HG03025 (cell line): ENCODE results near the gene FOXL3.

Experiments used
- ATAC-seq: cut with Tn5 transposase; IDR thresholded peaks from one replicate; pipeline ENCODE4 v1.9.1; 2021; ENCODE audit warnings: mild to moderate bottlenecking, moderate library complexity; ENCODE audit not compliant: unreplicated experiment, low FRiP score

Gene FOXL3

GRCh38 chr7:265998-266850 lies 23.7 kb upstream of the FOXL3 start:
- ATAC-seq = no peak

GRCh38 chr7:266851-267840 lies 22.8 kb upstream of the FOXL3 start:
- ATAC-seq = no peak

GRCh38 chr7:268991-269390 lies 21.0 kb upstream of the FOXL3 start:
- ATAC-seq = no peak

- no peak for ATAC-seq
These were observed 20.2 kb upstream of the FOXL3 start for GRCh38 chr7:269721-270120.

- ATAC-seq = no peak
These were observed 19.5 kb upstream of the FOXL3 start for GRCh38 chr7:270351-270983.

GRCh38 chr7:271266-272107 lies 18.5 kb upstream of the FOXL3 start:
- no peak for ATAC-seq

- no peak for ATAC-seq
These were observed 17.8 kb upstream of the FOXL3 start for GRCh38 chr7:272108-272615.

DNA sequence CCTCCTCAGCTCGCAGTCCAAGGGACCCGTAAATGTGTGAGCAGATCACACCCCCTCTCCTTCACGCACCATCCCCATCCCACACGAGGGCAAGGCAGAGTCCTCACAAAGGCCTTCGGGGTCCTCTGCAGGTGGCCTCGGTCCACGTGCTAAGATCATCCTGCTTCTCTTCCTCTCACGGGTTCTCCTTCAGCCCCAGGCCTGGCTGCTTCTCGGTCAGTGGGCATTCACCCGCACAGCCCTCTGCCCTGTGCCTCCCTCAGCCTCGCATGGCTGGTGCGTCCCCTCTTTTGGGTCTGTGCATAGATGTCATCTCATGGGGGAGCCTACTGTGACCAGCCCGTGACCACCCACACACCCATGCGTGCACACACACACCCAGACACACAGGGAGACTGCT lies 17.3 kb upstream of the FOXL3 start:
- no peak for ATAC-seq

DNA sequence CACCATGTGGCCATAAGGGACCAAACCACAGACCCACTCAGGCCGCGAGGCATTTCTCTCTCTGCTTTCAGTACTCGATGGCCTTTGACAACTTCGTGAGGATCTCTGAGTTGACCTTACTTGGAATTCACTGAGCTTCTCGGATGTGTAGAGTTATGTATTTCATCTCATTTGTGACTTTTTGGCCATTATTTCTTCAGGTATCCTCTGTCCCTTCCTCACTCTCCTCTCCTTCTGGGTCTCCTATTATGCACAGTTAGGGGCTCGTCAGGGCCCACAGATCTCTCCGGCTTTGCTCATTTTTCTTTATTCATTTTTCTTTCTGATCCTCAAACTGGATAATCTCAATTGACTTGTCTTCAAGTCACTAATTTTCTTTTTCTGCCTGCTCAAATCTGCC lies 16.6 kb upstream of the FOXL3 start:
- ATAC-seq = no peak

DNA sequence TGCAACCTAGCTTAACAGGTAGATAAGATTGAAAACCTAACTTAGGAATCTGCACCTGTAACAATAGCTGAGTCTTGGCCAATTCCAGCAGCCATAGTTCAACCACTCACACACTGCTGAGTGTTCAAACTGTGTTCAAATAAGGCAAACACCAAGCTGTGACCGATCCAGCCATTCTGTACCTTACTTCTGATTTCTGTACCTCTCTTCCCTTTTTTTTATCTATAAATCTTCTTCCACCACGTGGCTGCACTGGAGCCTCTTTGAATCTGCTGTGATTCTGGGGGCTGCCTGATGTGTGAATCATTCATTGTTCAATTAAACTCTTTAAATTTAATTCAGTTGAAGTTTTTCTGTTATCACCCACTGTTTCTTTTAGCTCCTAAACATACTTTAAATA lies 15.7 kb upstream of the FOXL3 start:
- ATAC-seq = no peak

DNA sequence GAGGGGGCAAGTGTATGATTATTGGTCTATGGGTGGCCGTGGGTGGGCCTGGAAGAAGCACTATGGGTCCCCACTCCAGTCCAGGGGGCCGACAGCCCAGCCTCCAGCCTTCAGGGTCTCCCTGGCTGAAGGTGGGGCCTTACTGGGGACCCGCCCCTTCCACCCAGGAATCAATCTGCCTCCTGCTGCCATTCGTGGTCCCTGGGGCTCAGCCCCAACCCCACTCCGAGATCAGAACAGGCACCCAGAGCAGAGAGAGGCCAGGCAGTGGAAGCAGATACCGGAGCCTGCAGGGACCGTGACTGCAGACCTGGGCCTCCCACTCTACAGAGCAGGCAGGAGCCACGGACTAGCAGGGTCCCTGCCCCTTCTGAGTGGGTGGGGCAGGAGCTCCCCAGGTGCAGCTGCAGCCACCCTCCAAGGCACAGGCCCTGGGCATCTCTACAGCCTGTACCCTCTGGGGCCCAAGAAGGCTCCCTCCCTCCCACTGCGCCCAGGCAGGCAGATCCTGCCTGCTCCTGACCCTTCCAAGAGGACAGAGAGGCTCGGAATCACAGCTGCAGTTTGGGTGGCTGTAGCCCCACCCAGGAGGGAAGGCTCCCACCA lies 13.6 kb upstream of the FOXL3 start:
- ATAC-seq = no peak

- no peak for ATAC-seq
These were observed 12.7 kb upstream of the FOXL3 start for GRCh38 chr7:277228-277627.

- no peak for ATAC-seq
These were observed 11.9 kb upstream of the FOXL3 start for GRCh38 chr7:278081-278480.

DNA sequence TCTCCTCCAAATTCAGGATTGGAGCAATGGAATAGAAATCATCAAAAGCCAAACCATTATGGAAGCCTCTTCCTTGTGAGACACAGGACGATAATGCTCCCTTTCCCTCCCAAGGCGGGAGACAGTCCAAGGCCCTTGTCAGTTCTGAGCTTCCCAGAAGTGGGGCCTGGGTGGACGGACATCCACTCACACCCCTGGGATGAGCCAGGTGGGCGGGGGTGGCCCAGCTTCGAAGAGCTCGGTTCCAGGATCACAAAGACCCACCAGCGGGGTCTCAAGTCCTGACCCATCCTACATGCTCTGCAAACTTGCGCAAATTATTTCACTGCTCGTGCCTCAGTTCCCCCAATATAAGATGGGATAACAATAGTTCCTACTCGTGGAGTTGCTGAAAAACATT lies 10.1 kb upstream of the FOXL3 start:
- ATAC-seq = no peak

DNA sequence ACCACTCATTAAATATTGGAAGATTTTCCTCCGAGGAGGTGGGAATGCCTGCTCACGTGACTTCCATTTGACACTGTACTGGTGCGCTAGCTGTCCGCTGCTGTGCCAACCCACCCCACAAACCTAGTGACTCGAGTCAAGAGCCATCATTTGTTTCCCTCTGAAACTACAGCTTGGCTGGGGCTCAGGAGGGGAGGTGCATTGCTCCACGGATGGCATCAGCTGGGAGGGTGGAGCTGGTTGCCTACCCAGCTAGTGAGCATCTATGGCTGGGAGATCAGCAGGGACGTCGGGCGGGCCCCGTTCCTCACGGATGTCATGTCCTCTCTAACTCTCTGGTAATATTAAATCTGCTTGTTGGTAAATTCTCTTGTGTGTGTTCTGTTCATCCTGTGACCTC lies 9.5 kb upstream of the FOXL3 start:
- no peak for ATAC-seq

GRCh38 chr7:281637-282036 lies 8.3 kb upstream of the FOXL3 start:
- no peak for ATAC-seq

DNA sequence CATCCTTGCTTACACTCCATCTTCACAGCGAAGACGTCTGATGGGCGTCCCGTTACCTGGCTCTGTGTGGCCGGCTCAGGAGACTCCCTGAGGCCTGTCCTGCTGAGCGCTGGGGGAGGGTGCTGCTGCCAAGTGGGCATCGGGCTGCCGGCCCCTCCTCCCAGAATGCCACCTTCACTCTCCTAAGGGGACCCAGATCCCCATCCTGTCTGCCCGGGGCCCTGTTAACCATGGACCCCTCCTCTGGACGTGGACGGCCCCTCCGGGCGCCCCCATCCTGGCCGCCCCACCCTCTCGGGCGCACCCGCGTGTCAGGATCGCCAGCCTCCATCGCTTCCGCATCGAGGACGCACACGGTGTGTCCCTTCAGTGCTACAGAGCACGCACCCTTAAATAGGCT lies 7.3 kb upstream of the FOXL3 start:
- no peak for ATAC-seq

DNA sequence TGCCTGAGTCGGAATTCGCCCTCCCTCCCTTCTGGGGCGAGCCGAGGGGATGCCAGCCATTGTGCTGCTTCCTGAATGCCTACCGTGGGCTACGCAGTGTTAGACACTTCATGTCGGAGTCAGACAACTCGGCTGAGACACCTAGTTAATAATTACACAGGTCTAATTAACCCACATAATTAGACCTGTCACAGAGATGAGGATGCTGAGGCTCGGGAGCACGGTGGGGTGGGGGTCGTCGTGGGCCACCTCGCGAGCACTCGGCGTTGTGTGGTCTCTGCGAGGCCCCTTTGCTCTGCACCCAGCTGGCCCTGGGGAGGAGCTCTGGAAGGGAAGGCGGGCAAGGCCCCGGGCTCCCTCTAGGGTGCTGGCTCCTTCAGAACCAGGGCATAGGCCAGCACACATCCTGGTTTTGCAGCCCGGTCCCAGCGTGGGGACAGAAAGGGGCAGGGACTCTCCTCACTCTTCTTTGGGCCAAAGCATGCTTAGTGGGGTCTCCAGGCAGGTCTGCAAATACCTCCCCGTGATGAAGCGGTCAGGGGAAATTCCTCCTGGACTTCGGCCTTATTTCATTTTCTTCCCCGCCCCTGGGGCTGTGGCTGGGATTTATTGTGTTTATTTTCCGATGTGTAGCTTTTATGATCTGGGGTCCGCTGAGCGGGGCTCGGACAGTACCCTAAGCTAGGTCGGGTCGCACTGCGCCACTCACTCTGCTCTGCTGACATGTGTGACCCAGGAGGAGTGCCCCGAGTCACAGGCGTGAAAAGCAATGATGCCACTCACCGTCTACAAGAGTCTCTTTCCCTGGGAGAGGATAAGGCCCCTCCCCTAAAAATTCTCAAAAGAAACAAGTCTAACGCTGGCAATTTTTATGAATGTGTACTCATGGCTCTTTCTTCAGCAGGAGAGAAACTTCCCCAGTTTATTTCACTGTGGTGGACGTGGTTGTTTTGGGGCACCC lies 4.9 kb upstream of the FOXL3 start:
- ATAC-seq = no peak
